K562 (cell line): Measurements from ENCODE around the gene SBK3. TPM values are rescaled to one million over a fixed set of nuclear protein-coding genes. Genes with fewer than 3 reads are reported as not detected.

Experiments used
- ATAC-seq: fragments of 200-7000 bp; cut with Tn5 transposase; 3 replicates; pipeline ENCODE4 v1.9.1; 2020; ENCODE audit warnings: moderate library complexity
- BruUV-seq: library from RNA; stranded (reverse); fragments of 400-500 nt; replicated peaks from 2 replicates; lab custom pipeline; 2021; lab: Mats Ljungman, UMichigan
- CTCF ChIA-PET: fragments of 300-600 bp; formaldehyde crosslinking; extraction: SDS; loops from one replicate; lab custom pipeline; 2021; ENCODE audit warnings: low intra/inter-chr PET ratio; lab: Yijun Ruan, JAX
- POLR2A ChIA-PET: fragments of 300-600, 350-650 bp; sonication (Branson Sonifier 250); formaldehyde crosslinking; extraction: SDS; loops from one replicate; lab custom pipeline; 2021; ENCODE audit warnings: antibody characterized with exemption, inconsistent platforms; lab: Yijun Ruan, JAX
- DNase-seq, 4 experiments: peaks; one replicate each; pipeline versions ENCODE4 v3.0.0 to v3.0.0-alpha.2; 2011 to 2018; ENCODE audit warnings: low spot score in 3 of 4, mixed read lengths in 3 of 4; ENCODE audit errors: extremely low read depth in 1 of 4
- FAIRE-seq: peaks from 2 replicates; lab custom pipeline; 2011; peaks lifted over from hg19 to GRCh38; lab: Jason Lieb, UNC
- H2AFZ ChIP-seq: 2 replicates; pipeline ENCODE4 v1.6.0; 2011; ENCODE audit warnings: low read depth, low read length, control low read depth, inconsistent platforms
- H3K27ac ChIP-seq: fragments of 200-600 bp; 3 replicates; pipeline ENCODE4 v1.8.0; 2011; ENCODE audit warnings: low read depth, mild to moderate bottlenecking, control low read depth, inconsistent platforms, low read length, moderate library complexity, mixed read lengths; ENCODE audit errors: extremely low read depth
- H3K27me3 ChIP-seq, 2 experiments: fragments of 300-600 bp in 1 of 2; 2 replicates in 1 of 2; 3 replicates in 1 of 2; pipeline versions ENCODE4 v1.6.0 to v1.8.0; 2011; ENCODE audit warnings: inconsistent platforms in 2 of 2, low read length in 2 of 2, mild to moderate bottlenecking in 1 of 2, mixed read lengths in 1 of 2, moderate library complexity in 1 of 2; ENCODE audit not compliant: control insufficient read depth in 2 of 2, insufficient read depth in 2 of 2
- H3K36me3 ChIP-seq: fragments of 300-600 bp; 3 replicates; pipeline ENCODE4 v1.8.0; 2011; ENCODE audit warnings: mild to moderate bottlenecking, low read length, inconsistent platforms; ENCODE audit not compliant: control insufficient read depth, insufficient read depth
- H3K4me1 ChIP-seq, 2 experiments: fragments of 200-600 bp in 1 of 2; replicated peaks in 1 of 2; 2 replicates in 1 of 2; 3 replicates in 1 of 2; pipeline versions ENCODE4 v1.5.1 to v1.8.0; 2011; ENCODE audit warnings: inconsistent platforms in 2 of 2, low read length in 2 of 2, mild to moderate bottlenecking in 1 of 2, mixed read lengths in 1 of 2, moderate library complexity in 1 of 2; ENCODE audit not compliant: control insufficient read depth in 2 of 2, insufficient read depth in 2 of 2
- H3K4me2 ChIP-seq: 2 replicates; pipeline ENCODE4 v1.6.1; 2011; ENCODE audit warnings: low read length, control low read depth, inconsistent platforms, mixed read lengths; ENCODE audit not compliant: insufficient read depth
- H3K4me3 ChIP-seq: fragments of 200-600 bp; sonication (generic), shearing (Covaris generic); 2 replicates; pipeline ENCODE4 v1.5.1; 2016; ENCODE audit warnings: control low read depth, inconsistent platforms
- H3K79me2 ChIP-seq: fragments of 200-600 bp; 3 replicates; pipeline ENCODE4 v1.8.0; 2011; ENCODE audit warnings: low read length, inconsistent platforms; ENCODE audit not compliant: control insufficient read depth, insufficient read depth
- H3K9ac ChIP-seq, 2 experiments: 2 replicates each; pipeline versions ENCODE4 v1.6.0 to v1.6.1; 2011; ENCODE audit warnings: low read depth in 2 of 2, low read length in 2 of 2, control low read depth in 1 of 2, inconsistent platforms in 1 of 2, mild to moderate bottlenecking in 1 of 2, mixed read lengths in 1 of 2; ENCODE audit not compliant: insufficient read depth in 1 of 2
- H3K9me1 ChIP-seq: one replicate; pipeline ENCODE4 v1.6.0; 2011; ENCODE audit warnings: inconsistent platforms, mild to moderate bottlenecking, low read length, moderate library complexity; ENCODE audit not compliant: control insufficient read depth, insufficient read depth
- H3K9me3 ChIP-seq: replicated peaks from 2 replicates; pipeline ENCODE4 v1.5.1; 2011; ENCODE audit warnings: low read depth, low read length, inconsistent platforms; ENCODE audit not compliant: control insufficient read depth, insufficient read depth
- H4K20me1 ChIP-seq: replicated peaks from 2 replicates; pipeline ENCODE4 v1.6.1; 2011; ENCODE audit warnings: low read length, inconsistent platforms, mixed read lengths; ENCODE audit not compliant: control insufficient read depth, insufficient read depth
- MGA ChIP-seq: fragments of 450-650 bp; IDR thresholded peaks from 2 replicates; pipeline ENCODE4 v1.6.1; 2016; ENCODE audit warnings: mild to moderate bottlenecking, moderate library complexity
- WGBS: fragments of 100-300 bp; shearing (Covaris generic); methylation state at CpG from one replicate; pipeline ENCODE4 v1.1.6; 2016; ENCODE audit warnings: low coverage, mixed read lengths; ENCODE audit not compliant: insufficient coverage; ENCODE audit errors: missing lambda C conversion rate; 5-methylcytosine and 5-hydroxymethylcytosine counted together
- in situ Hi-C: fragments of 300-500 bp; cut with MboI; formaldehyde crosslinking; loops from 4 replicates; pipeline ENCODE4 v1.15.0; 2018; ENCODE audit warnings: inconsistent platforms, mixed read lengths
- intact Hi-C: fragments of 100-400 bp; cut with micrococcal nuclease; formaldehyde crosslinking; loops from 2 replicates; pipeline ENCODE4 v1.14.2; 2022
- polyA plus RNA-seq, 8 experiments: library from polyadenylated mRNA; depleted of rRNA in 4 of 8; stranded (reverse) in 5 of 8; unstranded in 3 of 8; fragments of >200 nt; fragmentation: Nextera tagmentation in 2 of 8; fragmentation: Illumina TruSeq in 1 of 8; extraction: Ambion mirVana in 2 of 8; extraction: Trizol in 1 of 8; gene quantifications; 2 replicates each; pipeline versions ENCODE4 v1.2.1 to v1.2.3, GENCODE V29; 2011 to 2014; ENCODE audit warnings: inconsistent platforms in 1 of 8, missing spikeins in 1 of 8
- total RNA-seq, 7 experiments: library from RNA; depleted of rRNA in 6 of 7; stranded (reverse); fragments of >200 nt in 6 of 7; fragmentation: Illumina TruSeq in 2 of 7; extraction: Trizol in 2 of 7; gene quantifications; 2 replicates each; pipeline versions ENCODE4 v1.2.1 to v1.2.3, GENCODE V29; 2011 to 2021; ENCODE audit warnings: low replicate concordance in 1 of 7
- TF ChIP-seq, protein P1 (sequence below): sonication (generic); formaldehyde crosslinking; IDR thresholded peaks from 2 replicates; pipeline ENCODE4 v1.8.0; 2023; ENCODE audit warnings: mild to moderate bottlenecking, missing genetic modification reagents

SBK3 gene
- total and polyA plus RNA-seq, 9 of the 15 experiments (the other 6 are each of a cell fraction or from before 2014, with no cell fraction given) = 0.11 to 0.43 (median 0.13) TPM; not detected in 6

GRCh38 chr19:55539090-55539984 is 6.0 kb downstream of the SBK3 start:
- ATAC-seq (no peak), DNase-seq (no peak), FAIRE-seq (no peak)
- Histone ChIP-seq H3K27ac (no peak overlapping the region), H3K79me2 (no peaks in the 10 kb centered on the region), H3K27me3 (no peaks in the 10 kb centered on the region), H3K9me3 (no peaks in the 10 kb centered on the region), H3K9me1 (peaks cover 4% of the 10 kb centered on the region), H3K9ac (no peak overlapping the region), H2AFZ (no peak overlapping the region), H3K36me3 (no peaks in the 10 kb centered on the region), H4K20me1 (no peaks in the 10 kb centered on the region), H3K4me1 (peaks cover 5 to 43% of the 10 kb centered on the region in 2 experiments; a peak in 4 of 5 replicates), H3K4me2 (no peak overlapping the region), H3K4me3 (no peak overlapping the region)
- 56% methylated on average over 32 of the region's 33 CpGs for WGBS
- intact Hi-C loops (no loop called here), in situ Hi-C loops (no loop called here)
- no peak for TF ChIP-seq MGA
- TF ChIP-seq, protein P1, sequence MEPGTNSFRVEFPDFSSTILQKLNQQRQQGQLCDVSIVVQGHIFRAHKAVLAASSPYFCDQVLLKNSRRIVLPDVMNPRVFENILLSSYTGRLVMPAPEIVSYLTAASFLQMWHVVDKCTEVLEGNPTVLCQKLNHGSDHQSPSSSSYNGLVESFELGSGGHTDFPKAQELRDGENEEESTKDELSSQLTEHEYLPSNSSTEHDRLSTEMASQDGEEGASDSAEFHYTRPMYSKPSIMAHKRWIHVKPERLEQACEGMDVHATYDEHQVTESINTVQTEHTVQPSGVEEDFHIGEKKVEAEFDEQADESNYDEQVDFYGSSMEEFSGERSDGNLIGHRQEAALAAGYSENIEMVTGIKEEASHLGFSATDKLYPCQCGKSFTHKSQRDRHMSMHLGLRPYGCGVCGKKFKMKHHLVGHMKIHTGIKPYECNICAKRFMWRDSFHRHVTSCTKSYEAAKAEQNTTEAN (CRISPR knock-in tag) = peak; percentile 39; the same call in 1 of the 2 replicates
- ChIA-PET CTCF (no interaction called here), POLR2A (interaction anchor here (0.5 kb wide), 1 partner anchor 22 kb away, joined by 3 read pairs; no protein-coding TSS in a partner anchor)
- no TSS peak for BruUV-seq
